ENCODE results near the gene HTRA1. TPM values are rescaled to one million over a fixed set of nuclear protein-coding genes. Genes with fewer than 3 reads are reported as not detected.

The HTRA1 gene
- total RNA-seq, 4 donors from 2014 or later, result 55.2 to 99.5 (median 80.6) TPM

- no peak for TF ChIP-seq EP300 (IDR thresholded peaks at IDR 0.05)
- no peak for TF ChIP-seq POLR2A (IDR thresholded peaks at IDR 0.05)
- TF ChIP-seq POLR2AphosphoS5 (IDR thresholded peaks at IDR 0.05), result no peak
- TF ChIP-seq CTCF (IDR thresholded peaks at IDR 0.05), result no peak
- Histone ChIP-seq H3K36me3 (no peaks in the 10 kb centered on the region), H3K9me3 (no peaks in the 10 kb centered on the region), H3K4me1 (peaks cover 48% of the 10 kb centered on the region), H3K27ac (peak overlapping the region; percentile 76), H3K4me3 (no peak overlapping the region), H3K27me3 (no peaks in the 10 kb centered on the region)
- no peak for DNase-seq (ENCODE audit: low spot score in 2 of 2)
- WGBS, result 47% methylated on average over 5 of the region's 5 CpGs
Measured at GRCh38 chr10:122499491-122499941, 38.2 kb downstream of the HTRA1 start.

GRCh38 chr10:122500194-122500593 is 38.8 kb downstream of the HTRA1 start:
- WGBS, result 74% methylated on average over 5 of the region's 5 CpGs
- Histone ChIP-seq H3K36me3 (no peaks in the 10 kb centered on the region), H3K27me3 (no peaks in the 10 kb centered on the region), H3K27ac (no peak overlapping the region), H3K4me1 (peaks cover 45% of the 10 kb centered on the region), H3K9me3 (no peaks in the 10 kb centered on the region), H3K4me3 (no peak overlapping the region)
- TF ChIP-seq CTCF (IDR thresholded peaks at IDR 0.05) (no peak), POLR2AphosphoS5 (IDR thresholded peaks at IDR 0.05) (no peak), EP300 (IDR thresholded peaks at IDR 0.05) (no peak), POLR2A (IDR thresholded peaks at IDR 0.05) (no peak)
- no peak for DNase-seq (ENCODE audit: low spot score in 2 of 2)

GRCh38 chr10:122500726-122501125 is 39.4 kb downstream of the HTRA1 start:
- Histone ChIP-seq H3K9me3 (no peaks in the 10 kb centered on the region), H3K27me3 (no peaks in the 10 kb centered on the region), H3K27ac (no peak overlapping the region), H3K4me1 (peaks cover 40% of the 10 kb centered on the region), H3K4me3 (no peak overlapping the region), H3K36me3 (no peaks in the 10 kb centered on the region)
- DNase-seq (ENCODE audit: low spot score in 2 of 2), result no peak
- TF ChIP-seq POLR2A (IDR thresholded peaks at IDR 0.05) (no peak), EP300 (IDR thresholded peaks at IDR 0.05) (no peak), POLR2AphosphoS5 (IDR thresholded peaks at IDR 0.05) (no peak), CTCF (IDR thresholded peaks at IDR 0.05) (no peak)
- 67% methylated on average over 6 of the region's 6 CpGs for WGBS

- TF ChIP-seq POLR2A (IDR thresholded peaks at IDR 0.05), result no peak
- no peak for TF ChIP-seq EP300 (IDR thresholded peaks at IDR 0.05)
- TF ChIP-seq CTCF (IDR thresholded peaks at IDR 0.05), result no peak
- no peak for TF ChIP-seq POLR2AphosphoS5 (IDR thresholded peaks at IDR 0.05)
- no peak for DNase-seq (ENCODE audit: low spot score in 2 of 2)
Measured at GRCh38 chr10:122503012-122503411, 41.7 kb downstream of the HTRA1 start.

GRCh38 chr10:122503886-122504609 is 42.7 kb downstream of the HTRA1 start:
- Histone ChIP-seq H3K4me1 (peaks cover 29% of the 10 kb centered on the region), H3K4me3 (no peak overlapping the region), H3K9me3 (no peaks in the 10 kb centered on the region), H3K27ac (peak overlapping the region; percentile 14), H3K27me3 (no peaks in the 10 kb centered on the region), H3K36me3 (peaks cover 21% of the 10 kb centered on the region)
- DNase-seq (ENCODE audit: low spot score in 2 of 2), result no peak
- TF ChIP-seq POLR2AphosphoS5 (IDR thresholded peaks at IDR 0.05), result no peak
- TF ChIP-seq EP300 (IDR thresholded peaks at IDR 0.05), result no peak
- TF ChIP-seq CTCF (IDR thresholded peaks at IDR 0.05), result no peak
- TF ChIP-seq POLR2A (IDR thresholded peaks at IDR 0.05), result no peak
- WGBS, result 73% methylated on average over 12 of the region's 17 CpGs

More at GRCh38 chr10:122503012-122503411, 41.7 kb downstream of the HTRA1 start:
- peaks cover 11% of the 10 kb centered on the region for H3K36me3 ChIP-seq
- no peaks in the 10 kb centered on the region for H3K9me3 ChIP-seq
- no peaks in the 10 kb centered on the region for H3K27me3 ChIP-seq
- H3K27ac ChIP-seq, result no peak overlapping the region
- no peak overlapping the region for H3K4me3 ChIP-seq
- peaks cover 37% of the 10 kb centered on the region for H3K4me1 ChIP-seq
- 100% methylated on average over 1 of the region's 13 CpGs for WGBS
